GM18861 (cell line): ENCODE results near the gene CRACDL.

Experiments
- ATAC-seq: cut with Tn5 transposase; IDR thresholded peaks from one replicate; pipeline ENCODE4 v1.9.1; 2021; ENCODE audit not compliant: unreplicated experiment

CRACDL gene

DNA sequence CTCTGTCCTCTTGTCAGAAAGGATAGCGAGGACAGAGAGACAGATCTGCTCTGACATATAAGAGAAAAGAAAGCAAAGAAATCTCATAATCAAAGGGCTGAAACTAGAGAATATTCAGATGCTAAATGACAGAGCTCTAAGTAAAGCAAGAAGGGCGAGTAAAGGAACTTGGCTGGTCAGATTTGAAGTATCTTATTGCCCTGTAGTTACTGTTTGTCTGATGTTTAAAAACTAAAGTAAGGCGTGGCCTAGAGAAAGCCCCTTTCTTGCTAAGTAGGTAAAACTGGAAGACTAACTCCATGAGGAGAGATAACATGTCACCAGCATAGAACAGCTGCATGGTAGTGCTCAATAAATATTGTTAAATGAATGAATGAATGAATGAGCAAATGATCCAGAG, 70.0 kb downstream of the CRACDL start:
- no peak for ATAC-seq

GRCh38 chr2:98861601-98862000, 74.4 kb downstream of the CRACDL start:
- ATAC-seq, result no peak

GRCh38 chr2:98859323-98859722, 76.7 kb downstream of the CRACDL start:
- no peak for ATAC-seq

DNA sequence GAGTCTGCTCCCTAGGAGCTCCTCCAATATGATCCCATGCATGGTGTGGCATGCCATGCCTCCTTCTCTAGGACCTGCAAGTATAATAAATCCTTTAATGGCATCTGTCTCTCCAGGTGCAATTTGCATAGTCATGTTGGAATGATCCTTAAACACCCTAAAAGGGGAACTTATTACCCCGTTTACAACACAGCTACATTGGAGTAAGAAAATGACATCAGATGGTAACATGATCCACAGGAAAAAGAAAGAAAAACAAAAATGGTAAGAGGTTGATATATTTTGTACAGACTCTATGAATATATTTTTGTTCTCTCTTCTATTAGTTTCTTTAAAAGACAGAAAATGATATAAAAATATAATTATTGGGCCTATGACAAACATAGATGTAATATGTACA, 79.0 kb downstream of the CRACDL start:
- ATAC-seq, result no peak

DNA sequence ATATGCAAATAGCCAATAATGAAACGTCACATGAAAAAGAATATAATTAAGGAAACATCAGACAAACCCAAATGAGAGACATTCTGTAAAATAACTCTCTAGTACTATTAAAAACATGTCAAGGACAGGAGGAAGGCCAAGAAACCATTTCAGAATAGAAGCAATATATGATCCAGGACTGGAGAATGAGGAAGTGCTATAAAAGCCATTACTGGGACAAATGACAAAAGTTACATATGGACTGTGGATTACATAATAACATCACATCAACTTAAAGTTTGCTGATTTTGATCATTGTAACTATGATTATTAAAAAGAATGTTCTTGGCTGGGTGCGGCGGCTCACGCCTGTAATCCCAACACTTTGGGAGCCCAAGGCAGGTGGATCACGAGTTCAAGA, 81.3 kb downstream of the CRACDL start:
- ATAC-seq, result no peak

- ATAC-seq, result no peak
These were observed 83.1 kb downstream of the CRACDL start for GRCh38 chr2:98852932-98853331.

GRCh38 chr2:98850074-98850473, 86.0 kb downstream of the CRACDL start:
- ATAC-seq, result no peak

DNA sequence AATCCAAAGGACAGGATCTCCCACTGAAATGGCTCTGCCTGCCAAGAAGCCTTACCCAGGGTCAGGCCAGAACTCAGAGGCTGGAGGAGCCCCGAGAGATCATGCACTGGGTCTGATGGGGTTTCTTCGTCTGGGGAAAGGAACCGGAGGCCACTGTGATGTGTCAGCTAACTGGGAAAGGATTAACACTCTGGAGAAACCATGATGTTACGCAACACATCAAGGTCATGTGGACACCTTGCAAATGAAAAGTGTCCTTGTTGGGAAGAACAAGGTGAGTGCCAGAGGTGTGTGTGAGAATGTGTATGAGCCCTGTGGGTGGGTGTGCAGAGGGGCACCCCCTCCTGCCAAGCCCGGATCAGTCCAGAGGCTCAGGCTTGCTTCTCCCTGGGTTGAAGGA, 86.9 kb downstream of the CRACDL start:
- ATAC-seq, result no peak

DNA sequence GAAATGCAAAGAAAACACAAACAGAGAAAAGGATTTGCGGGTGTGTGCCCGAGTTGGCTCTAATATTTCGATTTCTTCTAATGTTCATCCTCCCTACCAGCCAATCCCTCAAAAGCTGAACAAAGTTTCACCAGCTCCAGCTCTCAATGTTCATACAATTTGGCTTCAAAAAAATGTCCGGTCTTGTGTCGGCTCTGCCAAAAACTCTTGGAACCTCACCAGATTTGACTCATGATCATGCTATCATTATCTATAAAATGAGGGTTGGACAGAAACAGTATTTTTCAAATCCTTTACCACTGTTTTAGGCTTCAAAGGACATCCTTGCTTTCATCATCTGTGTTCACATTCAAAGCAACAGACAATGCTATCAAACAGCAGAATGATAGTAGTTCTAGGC, 88.2 kb downstream of the CRACDL start:
- ATAC-seq, result no peak

DNA sequence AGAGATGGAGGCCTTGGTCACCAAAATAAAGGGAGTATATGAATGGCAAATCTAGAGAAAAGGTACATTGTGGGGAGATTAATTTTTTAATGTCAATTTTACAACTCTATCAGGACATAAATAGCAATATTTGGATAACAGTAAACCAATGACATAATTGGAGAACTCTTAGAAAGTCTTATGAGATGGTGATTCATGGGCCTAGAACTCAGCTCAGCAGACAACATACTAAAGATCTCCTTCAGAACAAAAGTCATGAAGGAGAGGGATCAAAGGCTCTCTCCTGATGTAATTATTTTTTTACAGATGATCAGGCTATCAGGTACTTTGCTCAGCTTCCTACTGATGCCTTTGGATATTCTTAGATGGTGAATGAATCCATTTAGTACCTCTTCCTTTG, 90.0 kb downstream of the CRACDL start:
- ATAC-seq, result no peak

- no peak for ATAC-seq
These were observed 93.9 kb downstream of the CRACDL start for GRCh38 chr2:98842136-98842535.

DNA sequence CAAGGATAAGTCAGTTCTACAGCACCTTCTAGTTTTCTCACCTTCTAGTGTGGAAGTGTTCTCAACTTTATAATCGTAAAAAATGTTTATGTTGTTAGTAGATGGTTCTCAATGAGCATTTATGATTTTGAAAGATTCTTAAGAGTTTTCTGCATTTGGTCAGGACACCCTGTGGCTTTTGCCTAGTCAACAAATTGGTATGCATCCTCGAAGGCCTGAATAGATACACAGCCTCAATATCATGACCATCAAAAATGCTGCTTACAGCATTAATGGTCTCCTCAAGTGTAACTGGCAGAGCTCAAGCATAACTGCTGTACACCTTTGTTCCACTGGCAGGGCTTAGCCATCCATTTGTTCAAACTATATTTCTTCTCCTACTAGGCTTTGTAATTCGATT, 96.7 kb downstream of the CRACDL start:
- ATAC-seq, result no peak

- no peak for ATAC-seq
These were observed 100.1 kb downstream of the CRACDL start for GRCh38 chr2:98835831-98836385.

DNA sequence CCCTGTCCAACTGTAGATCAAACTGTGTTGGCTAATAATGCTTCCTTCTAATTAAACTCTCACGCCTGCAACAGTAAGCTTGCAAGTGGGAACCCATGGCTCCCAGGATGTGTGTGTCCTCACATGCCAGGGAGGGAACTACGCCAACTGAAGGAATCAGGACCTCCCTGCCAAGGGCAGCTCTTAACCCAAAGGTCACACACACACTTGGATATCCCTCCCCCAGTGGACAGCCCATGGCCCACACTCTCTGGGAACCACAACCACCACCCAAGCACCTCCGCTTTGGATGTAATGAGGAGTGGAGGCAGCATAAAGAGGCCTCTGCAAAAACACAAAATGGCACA, 102.1 kb downstream of the CRACDL start:
- no peak for ATAC-seq

DNA sequence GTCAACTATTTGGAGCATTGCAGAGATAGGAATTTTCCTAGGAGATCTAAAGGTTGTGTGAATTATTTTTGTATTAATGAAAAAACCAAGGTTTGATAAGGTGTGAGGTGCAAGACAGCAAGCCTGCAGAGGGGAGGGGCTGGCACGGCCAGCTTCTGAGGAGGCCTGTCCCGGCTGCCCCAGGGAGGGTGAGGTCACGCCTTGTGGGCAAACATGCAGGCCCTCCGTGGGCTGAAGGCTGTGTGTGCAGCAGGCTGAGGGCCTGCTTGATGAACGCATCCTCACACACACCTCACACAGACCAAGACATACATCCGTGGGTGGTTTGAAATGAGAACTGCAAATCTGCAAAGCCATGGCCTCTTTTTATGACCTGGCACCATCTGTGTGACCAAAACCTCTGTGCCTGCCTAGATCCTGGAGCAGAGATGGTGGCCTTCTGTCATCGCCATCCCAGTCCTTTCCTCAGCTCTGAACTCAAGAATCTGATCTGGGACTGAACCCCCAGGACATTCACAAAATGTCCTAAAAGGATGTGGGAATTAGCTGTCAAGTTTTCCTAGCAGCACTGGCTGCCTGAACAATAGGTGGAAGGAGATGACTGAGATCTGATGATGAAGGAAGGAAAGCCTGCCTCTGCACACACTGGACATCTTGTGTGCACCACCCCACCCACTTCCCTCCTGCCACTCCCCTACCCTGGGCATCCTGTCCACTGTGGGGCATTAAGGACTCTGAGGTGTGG, 102.7 kb downstream of the CRACDL start:
- no peak for ATAC-seq

DNA sequence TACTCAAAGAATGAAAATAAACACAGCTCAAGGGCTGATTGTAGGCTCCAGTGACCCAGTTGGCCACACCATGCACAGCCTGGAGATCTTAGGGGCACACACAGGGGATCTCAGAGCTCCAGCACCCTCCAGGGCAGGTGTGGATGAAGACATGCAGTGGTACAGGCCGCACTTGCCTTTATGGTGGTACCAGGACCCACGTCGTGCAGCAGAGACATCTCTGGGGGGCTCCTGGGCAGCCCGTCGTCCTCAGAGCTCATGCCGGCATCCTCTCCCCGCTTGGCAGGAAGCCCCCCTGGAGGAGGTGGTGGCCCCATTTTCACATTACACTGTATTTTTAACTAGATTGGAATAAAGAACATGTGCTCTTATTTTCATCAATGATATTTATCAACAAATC, 103.9 kb downstream of the CRACDL start:
- no peak for ATAC-seq

- ATAC-seq, result no peak
These were observed 105.4 kb downstream of the CRACDL start for GRCh38 chr2:98830571-98831145.

DNA sequence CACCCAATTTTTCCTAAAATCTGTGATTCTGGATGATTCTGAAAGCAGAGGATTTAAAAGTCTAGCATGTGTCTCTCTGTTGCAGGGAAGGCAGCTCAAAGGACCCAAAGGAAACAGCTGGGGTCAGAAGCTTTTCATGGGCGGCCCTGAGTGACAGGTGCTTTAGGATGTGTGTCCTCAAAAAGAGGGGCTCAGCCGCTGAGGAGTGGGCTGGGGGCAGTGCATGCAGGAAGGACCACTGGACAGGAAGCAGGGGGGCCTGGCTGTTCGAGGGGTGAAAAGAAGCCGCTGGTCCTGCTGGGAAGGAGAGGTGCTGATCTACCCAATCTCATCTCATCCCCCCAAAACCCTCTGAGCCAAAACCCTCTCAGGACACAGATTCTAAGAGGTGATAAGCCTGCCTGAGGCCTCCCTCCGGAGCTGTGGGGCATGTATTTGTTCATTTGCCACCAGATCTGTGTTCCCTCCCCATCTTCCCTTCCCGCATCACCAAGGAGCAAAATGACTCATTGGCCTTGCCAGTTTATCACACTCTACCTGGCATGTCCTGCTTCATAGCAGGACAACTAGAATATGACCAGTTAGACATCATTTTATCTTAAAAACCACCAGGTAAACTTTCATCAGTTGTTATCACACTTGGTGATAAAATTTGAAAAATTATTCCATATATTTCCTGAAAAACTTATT, 106.3 kb downstream of the CRACDL start:
- no peak for ATAC-seq

DNA sequence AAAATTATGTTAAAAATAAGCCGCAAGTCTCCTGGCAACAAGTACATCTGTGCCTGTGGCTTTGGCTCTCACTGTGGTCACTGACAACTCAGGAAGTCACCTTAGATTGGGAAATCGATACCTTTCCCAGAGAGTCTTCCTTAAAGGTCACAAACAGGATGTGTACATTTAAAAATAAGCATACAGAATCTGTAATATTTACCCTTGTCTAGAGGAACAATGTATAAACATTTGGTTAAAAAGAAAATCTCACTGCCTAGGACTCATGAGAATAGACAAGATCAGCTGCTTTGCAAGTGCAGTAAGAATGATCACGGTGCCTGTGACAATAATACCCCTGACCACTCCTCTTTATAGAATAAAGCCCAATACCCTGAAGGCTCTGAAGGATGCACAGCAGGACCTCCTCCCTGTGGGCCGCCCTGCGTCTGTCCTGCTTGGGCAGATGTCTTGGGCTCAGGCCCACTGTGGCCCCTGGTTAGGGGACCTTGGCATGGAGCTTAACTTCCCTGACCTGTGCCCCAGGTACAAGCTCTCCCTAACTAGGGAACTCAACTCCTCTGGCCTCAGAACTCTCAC, 107.1 kb downstream of the CRACDL start:
- no peak for ATAC-seq

DNA sequence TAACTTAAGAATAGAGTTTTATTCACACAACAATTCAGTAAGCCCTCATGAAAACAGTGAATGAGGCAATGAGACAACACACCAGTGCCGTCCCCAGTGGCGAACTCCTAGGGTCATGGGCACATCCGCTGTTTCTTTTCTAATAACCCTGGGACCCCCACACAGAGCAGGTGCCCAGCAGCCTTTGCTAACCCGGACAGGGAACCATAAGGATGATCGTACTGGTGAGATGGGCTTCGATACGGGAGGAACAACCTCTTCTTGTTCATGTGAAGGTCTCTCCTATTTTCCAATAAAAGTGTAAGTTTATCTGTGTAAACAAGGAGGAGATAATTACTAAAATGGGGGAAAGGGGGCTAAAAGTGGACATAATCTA, 107.7 kb downstream of the CRACDL start:
- no peak for ATAC-seq

- ATAC-seq, result no peak
These were observed 108.2 kb downstream of the CRACDL start for GRCh38 chr2:98827625-98828368.
